ENCODE results near the gene EFNA5.

Gene EFNA5

GRCh38 chr5:107544476-107544875 is 126.3 kb downstream of the EFNA5 start:
- no peak for DNase-seq (ENCODE audit: low spot score)

- no peak for DNase-seq (ENCODE audit: low spot score)
These were observed 126.9 kb downstream of the EFNA5 start for GRCh38 chr5:107543868-107544267.

DNA sequence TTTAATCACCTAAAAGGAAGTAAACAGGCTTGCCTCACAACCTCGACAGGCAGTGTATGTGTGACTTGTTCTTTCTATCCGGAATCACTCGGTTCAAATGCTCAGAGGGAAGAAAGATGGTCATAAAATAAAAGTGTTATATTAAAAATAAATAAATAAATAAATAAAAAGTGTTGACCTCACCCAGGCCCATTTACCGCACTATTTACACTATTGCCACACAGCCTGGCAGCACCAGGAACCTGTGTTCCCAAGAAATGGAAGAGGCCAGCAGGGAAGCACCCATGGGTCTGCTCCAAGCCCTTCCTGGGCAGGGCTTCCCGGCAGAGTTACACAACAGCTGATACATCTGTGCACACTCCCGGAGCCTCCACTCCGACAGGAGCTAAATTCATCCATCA is 127.9 kb downstream of the EFNA5 start:
- DNase-seq (ENCODE audit: low spot score), result peak; percentile 76

- peak; percentile 55 for DNase-seq (ENCODE audit: low spot score)
These were observed 128.3 kb downstream of the EFNA5 start for GRCh38 chr5:107542428-107542827.

DNA sequence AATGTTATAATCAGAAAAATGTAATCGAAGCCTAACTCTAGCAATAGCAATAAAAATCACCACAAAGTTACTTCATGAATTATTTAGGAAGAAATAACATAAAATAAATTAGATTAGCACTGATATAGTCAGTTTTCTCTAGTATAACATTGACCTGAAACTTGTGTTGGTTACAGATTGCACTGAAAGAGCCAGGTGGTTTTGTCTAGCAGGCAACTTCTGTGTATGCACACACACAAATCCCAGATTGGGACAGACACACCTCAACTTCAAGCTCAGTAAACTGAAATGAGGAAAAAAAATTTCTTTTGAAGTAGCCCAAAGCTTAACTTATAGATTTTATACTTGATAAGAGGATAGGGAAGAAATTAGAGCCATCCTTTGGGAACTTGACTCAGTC is 129.3 kb downstream of the EFNA5 start:
- no peak for DNase-seq (ENCODE audit: low spot score)

GRCh38 chr5:107539726-107540330 is 130.9 kb downstream of the EFNA5 start:
- DNase-seq (ENCODE audit: low spot score), result no peak

DNA sequence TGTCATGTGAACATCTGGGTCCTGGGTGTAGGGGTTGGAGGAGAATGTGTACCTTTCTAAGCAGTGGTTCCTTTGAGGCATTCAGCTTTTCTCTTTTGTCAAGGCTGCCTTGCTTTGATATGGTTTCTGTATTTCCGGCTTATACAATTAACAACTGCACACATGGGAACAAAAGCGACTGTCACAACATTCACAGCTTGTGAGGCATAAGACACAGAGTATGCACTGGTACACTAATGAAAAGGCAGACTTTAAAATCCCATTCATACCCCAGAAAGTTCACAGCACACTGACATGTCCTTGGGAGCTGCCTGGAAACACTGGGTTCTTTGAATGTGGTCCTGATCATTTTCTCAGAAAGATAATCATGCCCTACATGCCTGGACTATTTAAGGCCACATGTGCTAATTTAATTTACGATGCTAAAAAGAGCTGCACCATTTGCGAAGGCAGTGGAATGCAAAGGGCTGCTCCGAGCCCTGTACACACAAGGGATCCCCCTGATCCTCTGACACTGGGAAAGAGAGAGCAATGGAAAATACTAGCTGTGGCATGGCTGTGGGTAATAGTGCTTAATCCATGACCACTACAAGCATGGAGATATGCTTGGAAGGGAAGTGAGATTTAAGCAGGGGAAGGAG is 131.8 kb downstream of the EFNA5 start:
- DNase-seq (ENCODE audit: low spot score), result no peak

- DNase-seq (ENCODE audit: low spot score), result no peak
These were observed 132.4 kb downstream of the EFNA5 start for GRCh38 chr5:107538331-107538730.

DNA sequence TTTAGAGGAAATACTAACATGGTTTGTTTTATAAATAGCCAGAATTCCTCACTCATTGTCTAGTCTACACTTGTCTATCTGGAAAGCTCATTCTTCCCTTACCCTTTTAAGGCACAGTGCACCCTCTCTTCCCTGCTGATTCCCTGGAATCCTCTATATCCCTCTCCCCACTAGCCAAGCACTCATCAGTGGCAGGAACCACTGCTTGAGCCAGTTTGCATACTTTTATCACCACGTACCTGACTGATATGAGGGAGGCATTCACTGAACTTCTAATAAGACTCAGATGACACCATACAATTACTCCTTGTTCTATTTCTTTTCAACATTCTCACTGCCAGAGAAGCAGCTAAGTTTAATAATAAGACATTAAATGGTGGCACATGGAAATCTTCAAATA is 134.9 kb downstream of the EFNA5 start:
- DNase-seq (ENCODE audit: low spot score), result no peak

DNA sequence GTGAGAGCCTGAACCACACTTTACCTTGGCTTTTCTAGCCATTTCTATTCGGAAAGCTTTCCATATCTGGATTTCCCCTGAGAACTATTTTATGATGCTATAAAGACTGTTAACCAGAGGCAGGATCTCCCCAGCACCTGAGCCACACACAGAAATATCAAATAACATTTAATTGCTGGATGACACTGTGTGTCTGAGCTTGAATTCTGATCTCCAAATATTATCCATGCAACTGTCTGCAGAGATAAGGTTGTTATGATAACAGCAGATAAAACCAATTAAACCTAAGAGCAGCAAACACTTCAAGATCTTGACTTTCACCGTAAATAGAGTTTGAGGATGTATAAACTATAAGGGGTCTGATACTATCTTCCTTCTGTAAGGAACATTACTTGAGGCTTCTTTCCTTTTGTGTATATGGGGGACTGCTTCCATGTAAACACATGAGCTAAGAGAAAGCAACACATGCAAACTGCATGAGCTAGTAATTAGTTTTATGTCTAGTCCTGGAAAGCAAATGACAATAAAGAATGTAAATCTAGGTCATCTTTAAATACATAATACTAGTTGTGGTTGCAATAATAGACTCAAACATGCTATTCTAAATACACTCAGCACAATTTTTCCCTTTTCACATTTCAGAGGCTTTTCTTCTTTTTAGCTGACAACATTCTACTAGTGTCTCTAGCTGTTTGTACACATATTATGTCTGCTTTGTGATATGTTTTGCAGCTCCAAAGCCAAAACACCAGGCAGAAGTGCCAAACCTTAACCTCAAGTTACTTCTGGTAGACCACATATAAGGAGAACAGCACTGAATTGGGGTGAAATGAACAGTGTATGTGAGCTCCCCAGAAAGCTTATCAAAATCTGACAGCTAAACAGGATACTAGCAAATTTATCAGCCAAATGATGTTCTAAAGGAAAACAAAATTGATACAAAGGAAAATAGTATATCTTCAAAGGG is 136.5 kb downstream of the EFNA5 start:
- DNase-seq (ENCODE audit: low spot score), result no peak

- no peak for DNase-seq (ENCODE audit: low spot score)
These were observed 137.8 kb downstream of the EFNA5 start for GRCh38 chr5:107532916-107533315.

DNA sequence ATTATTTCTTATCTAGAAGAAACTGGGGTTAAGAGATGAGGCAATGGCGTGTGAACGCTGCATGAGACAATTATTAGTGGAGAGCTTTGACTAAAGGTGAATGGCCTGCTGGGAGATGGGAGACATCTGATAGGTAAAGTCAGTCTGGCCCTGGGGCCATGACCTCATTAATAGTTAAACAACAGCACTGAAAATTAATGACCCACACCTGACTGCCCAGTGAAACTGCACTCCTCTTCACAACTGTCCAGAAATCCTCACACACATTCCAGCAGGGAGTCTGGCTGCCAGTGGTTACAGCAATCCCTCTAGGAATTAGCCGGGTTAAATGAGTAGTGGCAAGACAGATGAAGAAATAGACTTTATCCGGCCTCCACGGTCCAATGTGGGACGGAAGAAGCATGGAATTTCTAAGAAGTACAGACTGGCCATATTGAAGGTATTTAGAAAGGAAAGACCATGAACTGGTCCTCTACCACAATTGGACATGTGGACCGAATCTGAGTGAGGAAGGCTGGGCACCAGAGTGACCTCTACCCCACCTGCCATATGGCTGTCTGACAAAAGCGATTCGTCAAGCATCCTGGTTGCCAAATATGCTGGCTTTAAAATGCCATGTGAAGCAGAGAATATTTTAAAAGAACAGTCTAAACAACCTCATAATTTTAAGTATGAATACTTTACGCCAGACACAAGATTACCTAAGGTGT is 138.4 kb downstream of the EFNA5 start:
- DNase-seq (ENCODE audit: low spot score), result no peak

DNA sequence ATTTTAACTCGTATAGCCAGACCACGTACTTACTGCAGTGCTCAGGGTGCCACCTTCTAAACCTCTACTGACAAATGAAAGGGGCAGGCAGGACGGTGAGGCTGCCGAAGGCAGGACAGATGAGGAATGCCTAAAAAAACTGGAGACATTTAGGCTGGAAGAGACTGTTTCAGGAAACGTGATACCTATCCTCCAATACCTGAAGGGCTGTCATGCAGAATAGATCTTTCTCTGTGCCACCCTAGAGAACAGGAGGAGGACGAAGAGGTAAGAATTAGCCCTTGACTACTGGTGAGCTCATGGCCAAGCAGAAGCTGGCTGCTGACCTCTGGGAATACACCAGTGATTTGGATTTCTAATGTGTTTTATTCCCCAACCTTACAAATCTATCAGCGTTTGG is 139.4 kb downstream of the EFNA5 start:
- no peak for DNase-seq (ENCODE audit: low spot score)

DNA sequence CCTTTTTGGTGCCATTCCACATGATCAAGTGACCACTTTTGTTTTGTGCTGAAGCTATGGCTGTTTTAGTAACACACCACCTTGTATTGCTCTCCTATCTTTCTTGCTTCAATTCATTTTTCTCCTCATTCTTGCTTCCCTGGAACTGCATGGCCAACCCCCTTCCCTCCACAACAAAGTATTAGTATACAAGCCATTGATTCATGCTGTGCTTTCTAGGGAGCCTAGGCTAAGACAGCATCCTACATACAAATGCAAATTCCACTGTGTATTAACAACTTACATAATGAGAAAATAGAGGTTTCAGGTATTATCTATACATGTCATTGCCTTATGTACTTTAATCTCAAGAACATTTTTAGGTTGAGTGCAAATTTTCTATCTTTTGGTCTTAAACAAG is 141.1 kb downstream of the EFNA5 start:
- DNase-seq (ENCODE audit: low spot score), result no peak

DNA sequence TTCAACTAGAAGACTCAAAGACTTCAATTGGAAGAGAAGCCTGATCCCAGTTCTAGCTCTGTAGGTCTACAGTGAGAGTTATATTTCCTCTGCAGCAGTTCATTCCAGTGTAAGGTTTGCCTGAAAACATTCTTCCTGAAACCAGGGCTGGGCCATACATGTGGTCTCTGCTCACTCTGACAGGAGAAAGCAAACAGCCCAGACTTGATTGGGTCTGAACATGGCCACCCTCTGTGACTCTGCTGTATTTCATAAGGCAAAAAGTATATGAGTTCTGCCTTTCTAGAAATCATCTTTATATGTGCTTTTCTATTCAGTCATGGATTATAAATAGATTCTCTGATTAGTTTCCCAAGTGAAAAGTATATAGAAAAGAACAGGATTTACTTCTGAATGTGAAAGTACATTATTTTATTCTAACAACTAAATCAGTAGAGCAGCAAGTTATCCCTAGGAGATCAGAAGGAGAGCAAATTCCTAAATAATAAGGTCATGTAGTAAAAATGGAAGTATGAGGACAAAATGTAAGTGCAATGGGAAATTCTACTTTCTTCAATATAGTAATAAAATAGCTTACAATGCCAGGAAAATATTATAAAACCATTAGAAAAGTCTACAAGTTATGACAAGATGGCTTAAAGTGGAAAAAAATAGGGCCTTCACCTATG is 144.3 kb downstream of the EFNA5 start:
- DNase-seq (ENCODE audit: low spot score), result no peak

GRCh38 chr5:107524111-107524510 is 146.6 kb downstream of the EFNA5 start:
- no peak for DNase-seq (ENCODE audit: low spot score)

- no peak for DNase-seq (ENCODE audit: low spot score)
These were observed 147.6 kb downstream of the EFNA5 start for GRCh38 chr5:107523029-107523680.

DNA sequence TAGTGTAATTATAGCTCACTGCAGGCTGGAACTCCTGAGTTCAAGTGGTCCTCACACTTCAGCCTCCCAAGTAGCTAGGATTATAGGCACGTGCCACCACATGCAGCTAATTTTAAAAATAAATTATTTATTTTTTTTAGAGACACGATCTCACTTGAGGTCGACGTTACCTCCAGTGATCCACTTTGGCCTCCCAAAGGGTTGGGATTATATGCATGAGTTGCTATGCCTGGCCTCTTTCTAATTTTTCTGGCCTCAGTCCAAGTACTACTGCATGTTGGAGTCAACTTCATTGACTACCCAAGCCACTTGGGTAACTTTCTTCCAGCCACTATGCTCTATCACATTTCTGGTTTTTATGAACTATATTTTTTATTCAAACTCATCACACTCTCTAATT is 148.3 kb downstream of the EFNA5 start:
- no peak for DNase-seq (ENCODE audit: low spot score)

- peak; percentile 7 for DNase-seq (ENCODE audit: low spot score)
These were observed 150.8 kb downstream of the EFNA5 start for GRCh38 chr5:107519900-107520354.

- no peak for DNase-seq (ENCODE audit: low spot score)
These were observed 152.1 kb downstream of the EFNA5 start for GRCh38 chr5:107518616-107519015.

DNA sequence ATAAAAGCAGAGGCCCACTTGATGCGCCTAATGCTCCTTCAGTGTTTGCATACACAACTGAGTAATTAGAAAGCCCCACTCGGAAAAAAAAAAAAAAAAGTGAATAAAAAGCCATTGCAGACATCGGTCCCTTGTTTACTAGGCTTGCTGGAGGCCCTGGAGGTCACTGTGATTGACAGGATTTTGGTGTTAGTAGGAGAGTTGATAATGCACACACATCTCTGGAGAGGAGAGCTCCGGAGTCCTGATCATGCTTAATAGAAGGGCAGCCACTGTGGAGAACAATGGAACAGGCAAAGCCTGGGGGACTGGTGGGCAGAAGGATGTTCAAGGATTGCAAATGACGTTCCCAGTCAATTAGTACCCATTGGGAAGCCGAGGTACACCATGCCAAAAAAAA is 152.5 kb downstream of the EFNA5 start:
- DNase-seq (ENCODE audit: low spot score), result no peak
